Suppressor macrophage treated with lipopolysaccharide for 1 hour (primary cell): ENCODE measurements around the gene SYTL1.
A peak's percentile ranks its signal among the peaks of the same experiment; 100 is the strongest.

Source experiments
- DNase-seq, 3 donors: peaks; one replicate each; pipeline ENCODE4 v3.0.0-alpha.2; 2020 to 2022

The SYTL1 gene

GRCh38 chr1:27392096-27392777, 50.4 kb downstream of the SYTL1 start, which contains the start of gene GPR3:
Gene GPR3 (plus strand): TSS chr1:27392622. CDS start chr1:27393799, 1,177 bp downstream.
- peak; percentile 92 to 96 (median 93) for DNase-seq

DNA sequence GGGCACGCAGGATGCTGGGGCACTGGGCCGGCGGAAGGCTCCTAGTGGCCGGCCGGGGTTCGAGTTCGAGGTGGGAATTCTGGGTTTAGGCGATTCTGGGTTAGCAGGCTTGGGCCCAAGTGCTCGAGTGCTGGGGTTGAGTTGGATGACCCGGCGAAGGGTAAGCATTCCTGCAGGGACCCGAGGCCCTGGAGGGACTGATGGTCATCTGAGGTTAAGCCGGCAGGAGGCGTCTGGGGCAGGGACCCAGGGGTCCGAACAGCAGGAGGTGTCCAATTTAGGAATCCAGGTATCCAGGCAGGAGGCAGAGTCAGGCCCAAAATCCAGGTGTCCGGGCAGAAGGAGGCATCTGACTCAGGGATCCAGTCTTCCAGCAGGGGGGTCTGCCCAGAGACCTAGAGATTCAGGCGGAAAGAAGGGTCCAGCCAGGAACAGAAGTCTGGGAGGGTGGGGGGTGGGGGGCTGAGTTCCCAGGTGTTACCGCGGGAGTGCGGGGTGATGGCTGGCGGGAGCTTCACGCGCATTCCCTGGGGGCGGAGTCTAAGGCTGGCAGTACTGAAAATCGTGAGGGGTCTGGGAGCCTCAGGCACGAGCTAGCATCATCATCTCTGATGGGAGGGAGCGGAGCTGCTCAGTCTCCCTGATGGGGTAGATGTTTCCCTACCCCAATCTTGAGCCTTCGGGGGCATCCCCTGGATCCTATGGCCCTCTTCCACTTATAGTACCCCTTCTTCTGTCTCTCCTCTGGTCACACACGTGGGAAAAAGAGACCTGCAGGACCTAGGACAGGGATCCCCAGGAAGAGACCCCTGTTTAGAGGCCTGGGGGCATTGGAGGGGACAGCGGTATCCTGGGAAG, 51.2 kb downstream of the SYTL1 start:
- no peak for DNase-seq

DNA sequence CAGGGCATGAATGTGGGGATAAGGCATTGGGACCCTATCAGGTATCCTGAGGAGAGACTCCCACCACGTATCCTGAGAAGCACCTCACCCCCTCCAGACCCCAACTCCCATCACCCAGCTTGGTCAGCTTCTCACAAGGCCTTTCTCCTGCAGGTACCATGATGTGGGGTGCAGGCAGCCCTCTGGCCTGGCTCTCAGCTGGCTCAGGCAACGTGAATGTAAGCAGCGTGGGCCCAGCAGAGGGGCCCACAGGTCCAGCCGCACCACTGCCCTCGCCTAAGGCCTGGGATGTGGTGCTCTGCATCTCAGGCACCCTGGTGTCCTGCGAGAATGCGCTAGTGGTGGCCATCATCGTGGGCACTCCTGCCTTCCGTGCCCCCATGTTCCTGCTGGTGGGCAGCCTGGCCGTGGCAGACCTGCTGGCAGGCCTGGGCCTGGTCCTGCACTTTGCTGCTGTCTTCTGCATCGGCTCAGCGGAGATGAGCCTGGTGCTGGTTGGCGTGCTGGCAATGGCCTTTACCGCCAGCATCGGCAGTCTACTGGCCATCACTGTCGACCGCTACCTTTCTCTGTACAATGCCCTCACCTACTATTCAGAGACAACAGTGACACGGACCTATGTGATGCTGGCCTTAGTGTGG, 51.9 kb downstream of the SYTL1 start:
- no peak for DNase-seq

DNA sequence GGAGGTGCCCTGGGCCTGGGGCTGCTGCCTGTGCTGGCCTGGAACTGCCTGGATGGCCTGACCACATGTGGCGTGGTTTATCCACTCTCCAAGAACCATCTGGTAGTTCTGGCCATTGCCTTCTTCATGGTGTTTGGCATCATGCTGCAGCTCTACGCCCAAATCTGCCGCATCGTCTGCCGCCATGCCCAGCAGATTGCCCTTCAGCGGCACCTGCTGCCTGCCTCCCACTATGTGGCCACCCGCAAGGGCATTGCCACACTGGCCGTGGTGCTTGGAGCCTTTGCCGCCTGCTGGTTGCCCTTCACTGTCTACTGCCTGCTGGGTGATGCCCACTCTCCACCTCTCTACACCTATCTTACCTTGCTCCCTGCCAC, 52.4 kb downstream of the SYTL1 start:
- DNase-seq, result no peak

DNA sequence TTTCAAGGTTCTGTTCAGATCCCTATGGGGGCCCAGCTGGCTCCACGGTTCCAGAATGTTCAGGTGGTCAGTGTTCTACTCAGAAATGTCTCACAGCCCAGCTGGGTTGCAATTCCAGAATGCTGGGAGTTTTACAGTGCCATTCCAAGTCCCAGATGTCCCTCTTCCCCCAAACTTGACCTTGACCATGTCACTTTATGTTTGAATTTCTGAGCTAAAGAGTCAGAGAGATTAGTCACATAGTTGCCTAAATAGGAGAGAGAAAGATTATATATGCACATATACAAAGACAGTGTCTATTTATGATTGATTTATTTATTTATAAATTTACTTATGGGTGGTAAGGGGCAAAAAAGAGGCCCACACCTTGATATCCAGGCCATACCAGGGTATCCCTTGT, 53.1 kb downstream of the SYTL1 start:
- peak in 1 of 3 donors; percentile 13 for DNase-seq

GRCh38 chr1:27395441-27396195, 53.8 kb downstream of the SYTL1 start:
- peak; percentile 77 to 82 (median 80) for DNase-seq

GRCh38 chr1:27397110-27397509, 55.3 kb downstream of the SYTL1 start:
- DNase-seq, result no peak

GRCh38 chr1:27397749-27398148, 55.9 kb downstream of the SYTL1 start:
- DNase-seq, result peak in 1 of 3 donors; percentile 31

- no peak for DNase-seq
Observed at GRCh38 chr1:27398405-27399149, 56.8 kb downstream of the SYTL1 start.

DNA sequence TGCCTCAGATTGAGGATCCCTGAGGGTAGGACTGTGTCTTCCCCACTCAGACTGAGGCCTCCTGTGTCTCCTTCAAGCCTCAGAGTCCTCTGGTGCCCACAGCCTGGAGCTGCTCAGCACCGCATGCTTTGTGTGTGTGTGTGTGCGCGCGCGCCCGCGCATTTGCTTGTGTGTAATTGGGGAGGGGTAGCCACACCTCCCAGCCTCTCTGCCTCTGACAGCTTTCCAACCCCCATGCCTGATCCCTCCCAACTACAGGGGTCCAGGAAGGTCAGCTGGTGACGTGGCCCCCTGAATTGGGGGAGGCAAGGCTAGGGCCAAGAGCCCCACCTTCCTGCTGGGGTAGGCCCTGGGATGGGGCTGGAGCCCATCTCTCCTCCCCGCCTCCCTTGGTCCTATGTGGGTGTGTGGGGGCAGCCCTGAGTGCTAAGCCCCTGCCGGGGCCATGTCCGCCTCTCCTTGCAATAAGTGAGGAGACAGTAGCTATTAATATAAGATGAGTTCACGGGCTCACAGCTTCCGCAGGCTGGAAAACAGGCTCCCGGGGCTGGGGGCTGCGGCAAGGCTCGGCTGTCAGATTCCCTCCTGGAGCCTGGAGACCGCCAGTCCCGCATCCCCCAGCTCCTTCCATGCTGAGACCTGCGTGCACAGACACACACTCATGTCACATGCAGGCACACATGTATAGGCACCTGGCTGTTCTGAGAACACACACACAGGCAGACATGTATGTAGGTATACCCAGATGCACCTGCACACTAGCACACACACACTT, 57.6 kb downstream of the SYTL1 start:
- no peak for DNase-seq

GRCh38 chr1:27400082-27400962, 58.5 kb downstream of the SYTL1 start:
- DNase-seq, result no peak

DNA sequence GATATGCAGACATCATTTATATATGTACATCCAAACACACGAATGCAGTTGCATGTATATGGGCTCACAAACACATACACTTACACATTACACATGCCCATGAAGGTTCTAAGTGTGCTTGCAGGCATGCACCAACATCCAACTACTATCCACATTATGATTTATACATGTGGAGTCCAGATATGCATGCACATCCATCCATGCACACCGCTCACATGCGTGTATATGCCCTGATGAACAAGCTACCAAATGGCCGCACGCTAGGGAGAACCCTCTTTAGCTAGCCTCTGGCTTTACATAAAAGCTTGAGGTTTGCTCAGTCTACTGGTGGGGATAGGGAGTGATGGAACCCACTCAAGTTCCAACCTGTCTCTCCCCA, 59.1 kb downstream of the SYTL1 start:
- DNase-seq, result no peak

DNA sequence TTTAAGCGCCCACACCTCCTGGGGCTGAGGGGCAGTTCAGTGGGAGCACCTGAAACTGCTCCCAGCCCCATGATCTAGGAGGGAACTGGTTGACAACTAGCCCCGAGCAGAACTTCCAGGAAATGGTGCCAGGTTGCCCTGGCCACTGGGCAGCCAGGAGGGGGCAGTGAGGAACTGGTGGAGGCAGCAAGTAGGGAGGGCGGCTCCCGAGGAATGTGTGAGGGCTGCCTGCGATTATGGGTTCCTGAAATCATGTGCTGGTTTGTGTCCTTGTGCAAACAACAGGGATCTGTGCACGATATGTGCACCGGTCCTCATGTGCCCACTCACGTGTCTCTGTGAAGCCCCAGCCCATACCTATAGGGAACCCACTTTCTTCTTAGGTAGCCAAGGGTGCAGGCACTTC, 60.5 kb downstream of the SYTL1 start:
- peak; percentile 75 to 82 (median 76) for DNase-seq

GRCh38 chr1:27403065-27403726, 61.4 kb downstream of the SYTL1 start:
- DNase-seq, result peak; percentile 69 to 78 (median 75)
